Measurements from ENCODE around the gene CHCHD6.

DNA sequence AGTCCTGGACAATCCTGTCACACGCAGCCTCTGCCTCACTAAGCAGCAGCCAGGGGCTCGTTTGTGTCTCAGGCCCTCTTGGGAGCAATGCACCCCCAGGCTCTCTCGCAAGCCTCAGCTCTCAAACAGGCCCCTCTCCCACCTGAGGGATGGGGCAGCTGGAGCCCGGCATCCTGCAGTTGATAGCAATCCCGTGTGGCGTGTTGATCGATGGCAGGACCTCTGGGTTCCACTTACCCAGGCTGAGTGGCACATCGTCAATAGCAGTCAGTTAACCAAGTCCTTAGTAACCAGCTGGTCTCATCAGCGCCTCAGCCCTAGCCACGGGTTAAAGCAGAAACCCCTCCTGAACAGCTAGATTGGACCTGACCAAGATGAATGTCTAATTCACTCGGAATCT, 242.4 kb downstream of the CHCHD6 start:
- TF ChIP-seq SIN3A (IDR thresholded peaks at IDR 0.05; ENCODE audit: borderline replicate concordance, insufficient read depth, low read length) (no peak), TAF1 (IDR thresholded peaks at IDR 0.05; ENCODE audit: borderline replicate concordance, insufficient read depth, low read length) (no peak), POLR2AphosphoS5 (IDR thresholded peaks at IDR 0.05; ENCODE audit: low read depth, low read length) (no peak), FOXP2 (optimal IDR thresholded peaks at IDR 0.05; ENCODE audit: borderline replicate concordance, extremely low read depth, extremely low read length, insufficient read depth) (no peak)
